Gastroesophageal sphincter (tissue), 4 donors: Measurements from ENCODE around the gene CPED1. TPM values are rescaled to one million over a fixed set of nuclear protein-coding genes. Genes with fewer than 3 reads are reported as not detected.

Experiments used
- ATAC-seq: fragments of 150-250 bp; one replicate; pipeline ENCODE4 v1.9.1; 2016; ENCODE audit warnings: mild to moderate bottlenecking, moderate library complexity
- H3K27ac ChIP-seq, 4 donors: fragments of 200-600 bp; sonication (generic) in 3 of 4; 1 replicate in 3 of 4; 2 replicates in 1 of 4; pipeline ENCODE4 v1.5.1; 2016 to 2019
- H3K27me3 ChIP-seq: fragments of 200-600 bp; sonication (generic); one replicate; pipeline ENCODE4 v1.5.1; 2019
- H3K36me3 ChIP-seq, 2 donors: fragments of 200-600 bp; sonication (generic); one replicate each; pipeline ENCODE4 v1.5.1; 2019; ENCODE audit warnings: control low read depth in 1 of 2
- H3K4me1 ChIP-seq, 3 donors: fragments of 200-600 bp; sonication (generic); 1 replicate in 2 of 3; 2 replicates in 1 of 3; pipeline ENCODE4 v1.5.1; 2016 to 2019; ENCODE audit warnings: control low read depth in 2 of 3
- H3K4me3 ChIP-seq, 2 donors: fragments of 200-600 bp; sonication (generic); one replicate each; pipeline ENCODE4 v1.5.1; 2019; ENCODE audit warnings: mild to moderate bottlenecking in 1 of 2, moderate library complexity in 1 of 2
- H3K9me3 ChIP-seq, 3 donors: fragments of 200-600 bp; sonication (generic); one replicate each; pipeline ENCODE4 v1.5.1; 2017 to 2019; ENCODE audit warnings: control low read depth in 2 of 3
- EP300 ChIP-seq: sonication (generic); formaldehyde crosslinking; IDR thresholded peaks from one replicate; pipeline ENCODE4 v1.6.1; 2017; ENCODE audit warnings: antibody characterized with exemption, mild to moderate bottlenecking
- POLR2A ChIP-seq, 2 donors: fragments of 450-650 bp; IDR thresholded peaks; one replicate each; pipeline ENCODE4 v1.6.1; 2017; ENCODE audit warnings: antibody characterized with exemption in 2 of 2, mild to moderate bottlenecking in 2 of 2, moderate library complexity in 1 of 2
- POLR2AphosphoS5 ChIP-seq: sonication (generic); formaldehyde crosslinking; IDR thresholded peaks from one replicate; pipeline ENCODE4 v1.6.1; 2017; ENCODE audit warnings: antibody characterized with exemption
- WGBS, 2 donors: methylation state at CpG; one replicate each; pipeline ENCODE4 v1.1.5; 2018; ENCODE audit warnings: low coverage in 1 of 2; 5-methylcytosine and 5-hydroxymethylcytosine counted together
- total RNA-seq, 4 donors: library from RNA; depleted of rRNA; stranded (reverse); fragments of >200 nt; gene quantifications; one replicate each; pipeline ENCODE4 v1.1.0, GENCODE V29; 2016
- TF ChIP-seq, protein P1 (sequence below), 4 experiments: fragments of 200-600 bp in 2 of 4; fragments of 450-650 bp in 2 of 4; sonication (generic) in 1 of 4; IDR thresholded peaks; one replicate each; pipeline ENCODE4 v1.5.1; 2017 to 2019; ENCODE audit warnings: antibody characterized with exemption in 4 of 4, mild to moderate bottlenecking in 2 of 4, moderate library complexity in 2 of 4

The CPED1 gene
- total RNA-seq, 4 donors from 2014 or later = 35.1 to 97.7 (median 60.5) TPM

GRCh38 chr7:121019018-121019417 is 30.5 kb downstream of the CPED1 start:
- no peak overlapping the region for H3K4me3 ChIP-seq
- H3K27ac ChIP-seq = peak overlapping the region in 3 of 4 donors; percentile 1 to 38 (median 23)

DNA sequence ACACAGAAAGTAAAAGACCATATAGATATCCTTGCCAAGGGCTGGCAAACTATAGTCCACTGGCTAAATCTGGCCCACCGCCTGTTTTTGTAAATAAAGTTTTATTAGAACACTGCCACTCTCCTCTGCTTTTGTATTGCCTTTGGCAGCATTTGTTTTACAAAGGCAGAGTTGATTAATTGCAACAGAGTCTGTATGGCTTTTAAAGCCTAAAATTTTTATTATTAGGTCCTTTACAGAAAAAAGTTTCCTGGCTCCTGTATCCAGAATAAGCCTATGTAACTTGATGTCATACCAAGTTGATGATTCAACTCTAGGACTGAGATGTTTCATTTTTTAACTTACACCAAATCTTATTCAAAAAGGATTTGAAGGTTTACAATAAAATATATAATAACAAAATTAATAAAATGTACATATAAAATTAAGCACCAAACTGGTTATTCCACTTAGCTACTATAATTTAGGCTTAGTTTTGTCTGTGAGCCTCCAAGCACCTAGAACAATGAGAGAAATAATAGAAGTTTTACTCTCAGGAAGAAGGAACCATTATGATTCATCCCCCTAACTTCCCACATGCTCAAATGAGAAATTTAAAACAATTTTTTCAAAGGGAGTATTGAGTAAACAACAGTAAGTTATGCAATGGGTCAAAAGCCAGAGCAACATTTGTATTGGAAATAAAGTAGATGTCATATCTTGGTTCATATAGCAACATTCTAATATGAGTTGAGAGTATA is 31.9 kb downstream of the CPED1 start:
- no peak overlapping the region for H3K4me3 ChIP-seq
- no peaks in the 10 kb centered on the region for H3K27me3 ChIP-seq
- peak overlapping the region; percentile 23 to 58 (median 36) for H3K27ac ChIP-seq
- H3K9me3 ChIP-seq = no peaks in the 10 kb centered on the region
- no peaks in the 10 kb centered on the region for H3K36me3 ChIP-seq
- 100% methylated on average over 1 of the region's 1 CpG for WGBS, 2 donors
- H3K4me1 ChIP-seq = peaks cover 12 to 84% (median 14%) of the 10 kb centered on the region in 3 donors
- peak; percentile 50 for ATAC-seq
- TF ChIP-seq, protein P1, sequence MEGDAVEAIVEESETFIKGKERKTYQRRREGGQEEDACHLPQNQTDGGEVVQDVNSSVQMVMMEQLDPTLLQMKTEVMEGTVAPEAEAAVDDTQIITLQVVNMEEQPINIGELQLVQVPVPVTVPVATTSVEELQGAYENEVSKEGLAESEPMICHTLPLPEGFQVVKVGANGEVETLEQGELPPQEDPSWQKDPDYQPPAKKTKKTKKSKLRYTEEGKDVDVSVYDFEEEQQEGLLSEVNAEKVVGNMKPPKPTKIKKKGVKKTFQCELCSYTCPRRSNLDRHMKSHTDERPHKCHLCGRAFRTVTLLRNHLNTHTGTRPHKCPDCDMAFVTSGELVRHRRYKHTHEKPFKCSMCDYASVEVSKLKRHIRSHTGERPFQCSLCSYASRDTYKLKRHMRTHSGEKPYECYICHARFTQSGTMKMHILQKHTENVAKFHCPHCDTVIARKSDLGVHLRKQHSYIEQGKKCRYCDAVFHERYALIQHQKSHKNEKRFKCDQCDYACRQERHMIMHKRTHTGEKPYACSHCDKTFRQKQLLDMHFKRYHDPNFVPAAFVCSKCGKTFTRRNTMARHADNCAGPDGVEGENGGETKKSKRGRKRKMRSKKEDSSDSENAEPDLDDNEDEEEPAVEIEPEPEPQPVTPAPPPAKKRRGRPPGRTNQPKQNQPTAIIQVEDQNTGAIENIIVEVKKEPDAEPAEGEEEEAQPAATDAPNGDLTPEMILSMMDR (IDR thresholded peaks at IDR 0.05) = no peak
- peak; percentile 27 for TF ChIP-seq POLR2AphosphoS5
- TF ChIP-seq EP300 = no peak
- no peak for TF ChIP-seq POLR2A (IDR thresholded peaks at IDR 0.05)

More at GRCh38 chr7:121019018-121019417, 30.5 kb downstream of the CPED1 start:
- TF ChIP-seq EP300 (no peak), POLR2A (IDR thresholded peaks at IDR 0.05) (no peak), POLR2AphosphoS5 (no peak)
- TF ChIP-seq, protein P1 (IDR thresholded peaks at IDR 0.05) = no peak
- ATAC-seq = peak; percentile 58
- H3K4me1 ChIP-seq = peaks cover 12 to 79% (median 14%) of the 10 kb centered on the region in 3 donors
- H3K36me3 ChIP-seq = no peaks in the 10 kb centered on the region
- no peaks in the 10 kb centered on the region for H3K9me3 ChIP-seq
- no peaks in the 10 kb centered on the region for H3K27me3 ChIP-seq
- 44 to 47% methylated on average over 2 of the region's 2 CpGs for WGBS, 2 donors

DNA sequence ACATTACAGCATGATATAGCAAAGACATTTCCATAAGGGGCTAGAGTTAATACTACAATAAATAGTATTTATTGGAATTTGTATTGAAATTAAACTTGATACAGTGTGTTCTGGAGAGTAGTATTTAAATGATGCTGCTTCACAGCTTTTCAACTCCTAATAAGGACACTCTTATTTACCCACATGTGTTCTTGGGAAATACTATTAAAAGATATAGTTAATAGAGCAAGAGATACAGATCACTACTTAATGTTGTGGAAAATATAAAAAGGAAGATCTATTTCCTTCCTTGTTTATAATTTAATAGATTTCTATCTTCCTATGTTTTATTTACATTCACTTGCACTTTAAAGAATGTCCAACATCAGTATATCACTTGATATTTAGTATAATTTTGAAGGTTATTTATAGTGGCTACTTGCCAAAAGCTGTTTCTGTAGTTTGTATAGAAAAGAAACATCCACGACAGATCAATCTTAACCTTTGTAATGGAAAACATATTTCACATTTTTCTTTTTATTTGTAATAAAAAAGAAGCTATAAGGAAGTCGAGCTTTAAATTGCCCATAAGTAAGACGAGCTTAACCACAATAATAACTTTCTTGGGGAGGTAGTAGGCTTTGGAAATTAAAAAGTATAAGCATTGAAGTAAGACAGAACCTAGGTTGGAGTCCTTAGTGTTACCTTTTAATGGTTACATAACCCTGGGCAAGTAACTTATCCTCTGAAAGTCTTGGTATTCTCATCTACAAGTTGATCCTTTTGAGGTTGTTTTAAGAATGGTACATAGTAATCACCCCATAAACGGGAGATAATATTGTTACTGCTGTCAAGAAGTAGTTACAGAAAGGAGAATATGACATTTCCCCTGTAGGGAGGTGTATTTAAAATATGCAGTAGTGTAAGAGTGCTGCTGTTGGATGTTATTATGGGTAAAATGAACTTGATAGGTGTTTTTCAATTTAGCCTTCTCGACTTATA is 32.8 kb downstream of the CPED1 start:
- 50 to 59% methylated on average over 5 of the region's 5 CpGs for WGBS, 2 donors
- H3K36me3 ChIP-seq = no peaks in the 10 kb centered on the region
- ATAC-seq = no peak
- H3K4me3 ChIP-seq = no peak overlapping the region
- no peaks in the 10 kb centered on the region for H3K27me3 ChIP-seq
- peaks cover 12 to 84% (median 14%) of the 10 kb centered on the region in 3 donors for H3K4me1 ChIP-seq
- no peaks in the 10 kb centered on the region for H3K9me3 ChIP-seq
- H3K27ac ChIP-seq = peak overlapping the region; percentile 23 to 58 (median 36)
- TF ChIP-seq, protein P1 (IDR thresholded peaks at IDR 0.05) = no peak
- TF ChIP-seq POLR2A (IDR thresholded peaks at IDR 0.05) (no peak), EP300 (no peak), POLR2AphosphoS5 (no peak)

GRCh38 chr7:121023194-121023593 is 34.7 kb downstream of the CPED1 start:
- Histone ChIP-seq H3K4me1 (peaks cover 8 to 78% (median 9%) of the 10 kb centered on the region in 3 donors), H3K4me3 (no peak overlapping the region), H3K27me3 (no peaks in the 10 kb centered on the region), H3K27ac (peak overlapping the region; percentile 20 to 67 (median 62)), H3K9me3 (no peaks in the 10 kb centered on the region), H3K36me3 (no peaks in the 10 kb centered on the region)
- no peak for ATAC-seq
- TF ChIP-seq POLR2AphosphoS5 (no peak), POLR2A (IDR thresholded peaks at IDR 0.05) (no peak), EP300 (no peak)
- TF ChIP-seq, protein P1 (IDR thresholded peaks at IDR 0.05) = no peak
